ENCODE measurements around the gene EFHB.

DNA sequence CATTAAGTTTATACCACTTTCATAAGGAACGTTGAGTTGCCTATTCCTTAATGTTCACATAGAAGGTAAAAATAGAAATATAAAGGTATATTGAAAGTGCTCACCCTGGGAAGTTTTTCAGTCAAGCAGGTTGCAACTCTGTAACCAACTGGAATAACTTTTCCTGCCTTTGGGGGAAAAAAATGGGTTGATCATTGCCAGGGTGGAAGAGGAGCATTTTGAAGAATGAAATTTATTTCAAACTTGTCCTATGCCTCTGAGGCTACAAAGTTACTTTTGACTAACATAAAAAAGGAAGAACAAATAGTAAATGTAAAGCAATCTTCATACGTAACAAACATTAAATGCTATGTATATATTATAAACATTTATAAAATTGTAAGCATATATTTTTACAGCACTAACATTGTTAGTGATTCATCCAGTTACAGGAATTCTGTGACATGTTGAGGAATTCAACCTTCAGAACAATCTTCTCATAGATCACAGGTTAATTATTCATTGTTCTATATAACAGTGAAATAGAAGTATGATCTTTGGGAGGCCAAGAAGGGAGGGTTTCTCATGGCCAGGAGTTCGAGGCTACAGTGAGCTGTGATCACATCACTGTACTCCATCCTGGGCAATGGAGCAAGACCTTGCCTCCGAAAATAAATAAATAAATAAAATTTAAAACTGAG is 13.5 kb downstream of the EFHB start:
- TF ChIP-seq EZH2 (IDR thresholded peaks at IDR 0.05; ENCODE audit: borderline replicate concordance, low read length), result no peak
- TF ChIP-seq, protein P1, sequence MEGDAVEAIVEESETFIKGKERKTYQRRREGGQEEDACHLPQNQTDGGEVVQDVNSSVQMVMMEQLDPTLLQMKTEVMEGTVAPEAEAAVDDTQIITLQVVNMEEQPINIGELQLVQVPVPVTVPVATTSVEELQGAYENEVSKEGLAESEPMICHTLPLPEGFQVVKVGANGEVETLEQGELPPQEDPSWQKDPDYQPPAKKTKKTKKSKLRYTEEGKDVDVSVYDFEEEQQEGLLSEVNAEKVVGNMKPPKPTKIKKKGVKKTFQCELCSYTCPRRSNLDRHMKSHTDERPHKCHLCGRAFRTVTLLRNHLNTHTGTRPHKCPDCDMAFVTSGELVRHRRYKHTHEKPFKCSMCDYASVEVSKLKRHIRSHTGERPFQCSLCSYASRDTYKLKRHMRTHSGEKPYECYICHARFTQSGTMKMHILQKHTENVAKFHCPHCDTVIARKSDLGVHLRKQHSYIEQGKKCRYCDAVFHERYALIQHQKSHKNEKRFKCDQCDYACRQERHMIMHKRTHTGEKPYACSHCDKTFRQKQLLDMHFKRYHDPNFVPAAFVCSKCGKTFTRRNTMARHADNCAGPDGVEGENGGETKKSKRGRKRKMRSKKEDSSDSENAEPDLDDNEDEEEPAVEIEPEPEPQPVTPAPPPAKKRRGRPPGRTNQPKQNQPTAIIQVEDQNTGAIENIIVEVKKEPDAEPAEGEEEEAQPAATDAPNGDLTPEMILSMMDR (conservative IDR thresholded peaks at IDR 0.05 in 1 of 2, IDR thresholded peaks at IDR 0.05 in 1 of 2; ENCODE audit: extremely low read depth in 1 of 2, insufficient read depth in 1 of 2, low read depth in 1 of 2, low read length in 2 of 2), result no peak

Measured in mammary epithelial cell (primary cell).